NCI-H2107 (cell line): ENCODE measurements around the gene CRB2.
"Not testable (repeated sequence)": the region's sequence is repeated elsewhere in the genome, so short reads cannot be mapped to it uniquely, and the experiment has no call there.

Experiments
- DNase-seq: peaks from one replicate; lab custom pipeline; 2025; lab: John Stamatoyannopoulos, UW

Gene CRB2

DNA sequence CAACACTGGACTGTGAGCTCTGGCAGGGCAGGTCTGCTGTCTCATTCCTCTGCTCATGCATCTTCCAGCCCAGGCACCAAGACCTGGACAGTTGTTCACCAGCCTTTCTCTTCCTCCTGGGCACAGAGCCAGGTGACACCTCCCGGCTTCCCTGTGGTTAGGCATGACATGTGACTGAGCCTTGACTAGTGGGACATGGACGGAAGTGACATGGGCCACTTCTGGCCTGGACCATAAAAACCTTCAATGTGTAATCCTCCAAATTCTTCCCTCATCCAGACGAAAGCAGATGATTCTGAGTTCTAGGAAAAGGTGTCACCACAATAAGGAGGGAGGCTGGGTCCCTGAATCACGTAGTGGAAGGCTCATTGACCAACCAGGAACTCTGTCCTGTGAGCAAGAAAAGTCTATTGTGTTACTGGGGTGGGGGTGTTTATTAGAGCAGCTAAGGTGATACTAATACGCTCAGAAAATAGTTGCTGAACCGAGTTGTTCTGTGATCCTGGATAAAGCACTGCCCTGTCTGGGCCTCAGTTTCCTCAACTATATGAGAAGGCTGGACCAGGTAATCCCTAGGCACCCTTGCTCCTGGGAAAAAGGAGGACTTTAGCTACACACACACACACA lies 26.6 kb upstream of the CRB2 start:
- DNase-seq, result no peak

DNA sequence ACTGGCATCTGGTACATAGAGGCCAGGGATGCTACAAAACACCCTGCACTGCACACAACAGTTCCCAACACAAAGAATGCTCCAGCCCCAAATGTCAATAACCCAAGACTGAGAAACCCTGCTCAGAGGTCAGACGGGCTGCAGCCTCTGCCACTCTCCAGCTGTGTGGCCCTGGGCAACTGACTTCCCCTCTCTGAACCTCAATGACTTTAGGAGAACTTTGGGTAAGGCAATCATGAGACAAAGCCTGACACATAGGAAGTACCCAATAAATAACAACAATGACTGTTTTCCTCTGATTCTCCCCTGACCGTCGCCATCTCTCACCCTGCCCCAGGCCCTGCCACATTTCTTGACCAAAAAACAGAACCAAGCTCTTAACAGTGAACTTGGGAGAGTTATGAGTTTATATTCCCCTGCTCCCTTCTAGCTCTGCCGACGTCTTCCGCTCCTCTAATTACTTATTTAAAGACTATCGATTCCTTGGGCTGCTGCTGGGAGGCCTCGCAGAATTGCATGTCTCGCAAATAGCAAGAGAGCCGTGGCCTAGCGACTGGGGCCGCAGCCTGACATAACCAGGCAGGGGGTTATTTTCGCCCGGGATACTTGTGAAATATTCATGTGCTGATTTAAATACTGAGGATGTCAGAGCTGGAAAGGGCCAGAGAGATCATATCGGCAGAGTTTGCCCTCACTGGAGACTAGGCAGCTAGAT lies 24.5 kb upstream of the CRB2 start:
- no peak for DNase-seq

DNA sequence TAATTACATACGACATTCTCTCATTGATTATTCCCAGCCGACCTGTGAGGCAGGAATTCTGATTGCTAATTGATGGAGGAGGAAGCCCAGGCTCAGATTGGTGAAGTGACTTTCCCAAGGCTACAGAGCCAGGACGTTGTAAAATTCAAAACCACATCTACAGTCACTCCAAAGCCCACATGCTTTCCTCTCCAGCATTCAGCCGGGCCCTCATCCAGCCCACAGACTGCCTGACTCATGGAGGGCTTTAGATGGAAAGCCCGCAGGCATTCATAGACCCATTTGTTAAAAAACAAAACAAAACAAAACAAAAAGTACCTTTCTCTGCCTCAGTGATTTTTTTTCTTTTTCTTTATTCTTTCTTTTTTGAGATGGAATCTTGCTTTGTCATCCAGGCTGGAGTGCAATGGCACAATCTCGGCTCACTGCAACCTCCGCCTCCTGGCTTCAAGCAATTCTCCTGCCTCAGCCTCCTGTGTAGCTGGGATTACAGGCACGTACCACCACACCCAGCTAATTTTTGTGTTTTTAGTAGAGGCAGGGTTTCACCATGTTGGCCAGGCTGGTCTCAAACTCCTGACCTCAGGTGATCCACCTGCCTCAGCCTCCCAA lies 22.8 kb upstream of the CRB2 start:
- DNase-seq, result not testable (repeated sequence)

DNA sequence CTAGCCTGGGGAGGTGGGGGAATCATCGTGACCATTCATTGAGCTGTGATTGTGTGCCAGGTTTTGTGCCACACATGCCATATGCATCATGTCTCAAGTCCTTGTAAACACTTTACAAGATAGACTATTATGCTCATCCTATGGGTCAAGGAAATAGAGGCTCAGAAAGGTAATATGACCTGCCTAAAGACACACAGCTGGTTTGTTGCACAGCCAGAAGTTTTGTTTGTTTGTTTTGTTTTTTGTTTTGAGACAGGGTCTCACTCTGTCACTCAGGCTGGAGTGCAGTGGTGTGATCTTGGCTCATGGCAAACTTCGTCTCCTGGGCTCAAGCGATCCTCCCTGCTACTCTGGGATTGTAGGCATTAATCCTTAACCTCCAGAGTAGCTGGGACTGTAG lies 21.4 kb upstream of the CRB2 start:
- no peak for DNase-seq

DNA sequence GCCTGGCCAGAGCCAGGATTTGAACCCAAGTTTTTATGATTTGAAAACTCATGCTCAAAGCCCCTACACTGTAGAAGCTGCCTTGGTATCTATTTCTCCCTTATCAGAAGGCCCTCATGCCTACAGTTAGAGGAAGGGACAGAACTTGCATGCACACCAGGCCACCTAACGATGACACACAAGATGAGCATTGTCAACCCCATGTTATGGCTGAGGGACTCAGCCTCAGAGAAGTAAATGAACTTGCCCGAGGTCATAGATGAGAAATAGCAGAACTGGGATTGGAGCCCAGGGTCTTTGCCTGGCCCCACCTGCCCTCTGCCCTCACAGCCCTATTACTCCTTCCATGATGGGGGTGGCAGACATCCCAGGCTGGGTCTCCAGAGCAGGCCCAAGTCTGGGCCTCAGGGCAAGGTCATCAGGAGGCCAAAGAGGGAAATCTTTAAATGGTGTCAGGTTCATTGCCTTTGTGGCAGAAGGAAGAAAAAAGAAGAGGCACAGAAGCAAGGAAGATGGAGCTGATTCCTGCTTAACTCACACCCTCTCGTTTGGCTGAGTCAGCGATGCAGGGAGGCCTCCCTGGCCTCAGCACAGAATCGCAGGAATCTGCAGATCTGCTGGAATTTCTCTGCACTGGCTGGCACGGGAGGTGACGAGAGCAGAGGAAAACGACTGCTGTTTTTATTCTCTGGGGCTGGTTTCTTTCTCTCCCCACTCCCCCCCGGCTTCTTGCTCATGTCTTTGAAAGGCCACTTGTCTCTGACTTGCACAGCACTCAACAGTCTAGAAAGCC lies 20.6 kb upstream of the CRB2 start:
- DNase-seq, result no peak

DNA sequence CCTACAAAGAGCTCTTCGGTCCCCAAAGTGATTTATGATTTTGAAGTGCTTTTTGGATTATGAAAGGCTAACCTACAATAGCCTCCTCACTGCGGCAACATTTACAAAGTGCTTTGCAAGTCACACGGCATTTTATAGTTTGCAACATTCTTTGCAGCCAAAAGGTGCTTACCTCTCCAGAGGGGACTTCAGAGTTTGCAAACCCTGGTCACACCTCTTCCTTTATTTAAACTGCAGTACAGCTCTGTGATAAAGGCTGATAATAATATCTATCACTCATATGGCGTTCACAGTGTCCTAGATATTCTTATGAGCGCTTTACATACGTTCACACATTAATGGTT lies 20.0 kb upstream of the CRB2 start:
- no peak for DNase-seq

DNA sequence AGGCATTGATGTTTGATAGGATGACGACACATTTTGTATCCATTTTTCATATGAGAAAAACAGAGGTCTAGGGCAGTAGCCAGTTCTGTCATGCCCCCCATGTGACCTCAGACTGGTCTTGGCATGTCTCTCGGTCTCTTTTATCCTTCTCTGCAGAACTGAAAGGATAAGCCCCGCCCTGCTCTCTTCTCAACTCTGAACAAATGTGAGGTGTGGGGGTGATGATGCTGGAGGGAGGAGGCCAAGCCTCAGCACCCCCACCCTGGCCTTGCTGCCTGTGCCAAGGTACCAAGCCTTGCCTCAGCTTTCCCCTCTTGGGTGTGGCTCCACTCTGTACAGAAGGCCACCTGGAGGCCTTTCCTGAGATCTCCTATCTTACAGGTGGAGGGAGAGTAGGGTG lies 19.5 kb upstream of the CRB2 start:
- no peak for DNase-seq

DNA sequence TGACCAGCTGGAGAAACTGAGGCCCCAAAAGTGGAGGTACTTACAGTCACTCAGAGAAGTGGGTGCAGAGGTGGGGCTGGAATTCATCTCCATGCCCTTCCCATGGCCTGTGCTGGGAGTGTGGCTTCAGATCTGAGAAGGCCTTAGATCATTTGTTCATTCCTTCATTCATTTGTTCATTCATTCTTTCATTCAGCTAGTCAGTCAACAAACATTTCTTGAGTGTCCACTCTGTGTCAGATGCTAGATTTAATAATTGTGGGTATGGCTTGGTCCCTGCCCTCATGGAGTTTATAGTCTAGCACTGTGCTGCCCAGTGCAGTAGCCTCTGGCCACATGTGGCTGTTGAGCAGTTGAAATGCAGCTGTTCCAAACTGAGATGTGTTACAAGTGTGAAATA lies 19.0 kb upstream of the CRB2 start:
- DNase-seq, result no peak

DNA sequence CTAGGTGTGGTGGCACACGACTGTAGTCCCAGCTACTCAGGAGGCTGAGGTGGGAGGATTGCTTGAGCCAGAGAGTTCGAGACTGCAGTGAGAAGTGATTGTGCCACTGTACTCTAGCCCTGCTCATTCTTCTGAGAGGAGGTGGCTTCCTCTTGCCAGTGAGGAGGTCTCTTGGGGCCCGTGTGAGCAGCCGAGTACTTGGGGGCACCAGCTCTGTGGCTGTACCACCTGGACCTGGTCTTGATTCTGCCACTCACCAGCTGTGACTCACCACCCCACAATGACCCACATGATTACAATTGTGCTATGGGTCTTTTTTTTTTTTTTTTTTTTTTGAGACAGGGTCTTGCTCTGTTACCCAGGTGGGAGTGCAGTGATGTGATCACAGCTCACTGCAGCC lies 18.0 kb upstream of the CRB2 start:
- DNase-seq, result no peak

DNA sequence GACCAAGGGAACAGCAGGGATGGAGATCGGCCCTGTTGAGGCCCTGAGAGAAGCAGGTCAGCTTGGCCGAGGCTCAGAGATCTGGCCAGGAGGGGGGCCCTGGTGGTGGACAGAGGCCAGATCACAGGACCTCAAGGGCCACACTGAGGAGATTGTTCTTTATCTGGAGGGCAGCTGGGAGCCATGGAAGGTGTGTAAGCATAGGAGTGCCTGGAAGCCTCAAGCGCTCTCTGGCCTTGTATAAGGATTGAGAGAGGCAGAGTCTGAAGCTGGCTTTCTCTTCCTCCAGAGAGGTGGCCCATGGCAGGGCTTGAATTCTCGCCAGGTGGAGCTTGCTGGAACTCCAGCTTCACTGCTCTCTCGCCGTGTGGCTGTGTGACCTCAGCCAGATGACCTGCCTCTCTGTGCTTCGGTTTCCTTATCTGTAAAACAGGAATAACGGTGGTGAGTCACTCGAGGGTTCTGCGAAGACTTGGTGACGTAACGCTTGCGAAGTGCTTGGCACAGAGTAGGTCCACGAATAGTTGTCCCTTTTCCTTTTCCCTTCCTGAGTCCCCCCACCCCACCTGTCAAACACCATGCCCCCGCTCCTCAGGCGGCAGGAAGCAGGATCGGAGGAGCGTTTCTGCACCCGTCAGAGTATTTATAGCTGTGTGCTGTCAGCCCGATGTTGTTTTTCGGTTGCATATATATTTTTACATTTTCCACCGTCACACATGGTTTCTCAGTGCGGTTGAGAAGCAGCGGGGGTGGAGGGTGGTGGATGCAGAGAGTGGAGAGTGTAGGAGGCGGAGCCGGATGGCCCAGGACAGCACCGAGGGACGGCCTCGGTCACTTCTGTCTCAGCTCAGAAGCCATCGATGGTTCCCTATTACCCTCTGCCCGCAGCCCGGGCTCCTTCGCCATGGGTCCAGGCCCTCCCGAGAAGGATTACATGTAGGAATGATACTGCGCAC lies 17.0 kb upstream of the CRB2 start:
- DNase-seq, result no peak

DNA sequence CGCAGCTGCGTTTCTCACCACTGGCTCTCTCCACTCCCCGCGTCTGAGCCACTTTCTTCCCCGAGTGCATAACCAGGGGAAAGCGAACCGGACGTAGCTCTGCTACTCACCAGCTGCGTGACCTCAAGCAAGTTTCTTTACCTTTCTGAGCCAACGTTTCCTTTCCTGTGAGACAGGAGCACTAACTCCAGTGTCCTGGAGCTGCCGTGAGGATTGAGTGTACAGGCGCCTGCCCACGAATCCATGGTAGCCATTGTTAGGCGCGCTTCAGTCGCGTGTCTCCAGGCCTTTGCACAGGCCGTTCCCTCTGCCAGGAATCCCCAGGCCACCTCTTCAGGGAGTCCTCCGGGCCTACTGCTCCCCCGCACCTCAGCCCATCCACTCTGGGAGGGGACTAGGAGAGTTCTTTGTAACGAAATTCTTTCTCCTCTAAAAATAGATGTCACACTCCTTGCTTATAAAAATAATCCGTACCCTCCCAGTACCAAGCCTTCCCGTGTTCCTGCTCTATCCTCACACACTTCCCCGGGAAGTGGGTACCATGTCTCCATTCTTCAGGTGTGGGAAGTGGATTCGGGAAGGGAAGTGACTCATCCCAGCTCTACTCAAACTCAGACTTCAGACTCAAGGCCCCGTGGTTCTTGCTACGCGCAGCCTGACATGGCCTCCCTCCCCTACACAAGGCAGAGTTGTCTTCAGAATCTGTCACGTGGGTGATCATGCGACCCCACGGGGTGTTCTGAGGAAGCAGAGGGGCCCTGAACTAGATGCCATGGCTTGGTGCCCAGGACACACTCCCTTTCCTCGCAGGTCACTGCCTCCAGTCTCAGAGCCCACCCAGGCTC lies 16.1 kb upstream of the CRB2 start:
- DNase-seq, result no peak

DNA sequence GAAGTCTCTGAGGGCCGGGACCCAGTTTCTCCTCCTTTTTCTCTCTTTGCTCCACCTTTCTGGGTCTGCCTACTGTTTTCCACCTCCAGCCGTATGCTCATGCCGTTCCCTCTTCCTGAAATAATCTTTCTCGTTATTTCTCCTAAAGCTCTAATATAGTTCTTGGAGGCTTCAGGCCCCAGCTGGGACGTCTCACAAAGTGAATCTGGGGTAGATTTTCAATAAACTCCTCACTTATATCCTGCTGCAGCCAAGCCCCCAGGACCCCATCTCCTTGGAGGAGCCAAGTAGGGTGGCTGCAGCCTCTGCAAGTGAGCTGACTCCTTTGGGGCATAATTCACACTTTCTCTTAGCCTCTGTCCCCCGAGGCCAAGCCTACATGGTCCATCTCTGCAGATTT lies 14.2 kb upstream of the CRB2 start:
- no peak for DNase-seq

DNA sequence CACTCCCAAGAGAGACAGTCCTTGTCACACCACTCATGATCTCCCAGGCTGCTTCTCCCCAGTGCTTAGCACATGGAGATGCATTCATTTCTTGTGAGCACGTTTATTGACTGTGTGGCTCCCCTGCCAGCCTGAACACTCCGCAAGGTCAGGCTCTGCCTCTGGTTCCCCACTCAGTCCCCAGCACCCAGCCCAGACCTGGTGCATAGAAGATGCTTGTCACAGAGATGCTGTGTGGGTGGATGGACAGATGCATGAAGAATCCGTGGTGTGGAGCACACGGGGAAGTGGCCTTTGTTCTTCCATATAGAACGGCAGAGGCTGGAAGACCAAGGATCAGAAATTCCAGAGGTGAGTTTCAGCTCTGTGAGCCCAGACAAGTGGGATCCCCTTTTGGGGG lies 13.8 kb upstream of the CRB2 start:
- DNase-seq, result no peak

DNA sequence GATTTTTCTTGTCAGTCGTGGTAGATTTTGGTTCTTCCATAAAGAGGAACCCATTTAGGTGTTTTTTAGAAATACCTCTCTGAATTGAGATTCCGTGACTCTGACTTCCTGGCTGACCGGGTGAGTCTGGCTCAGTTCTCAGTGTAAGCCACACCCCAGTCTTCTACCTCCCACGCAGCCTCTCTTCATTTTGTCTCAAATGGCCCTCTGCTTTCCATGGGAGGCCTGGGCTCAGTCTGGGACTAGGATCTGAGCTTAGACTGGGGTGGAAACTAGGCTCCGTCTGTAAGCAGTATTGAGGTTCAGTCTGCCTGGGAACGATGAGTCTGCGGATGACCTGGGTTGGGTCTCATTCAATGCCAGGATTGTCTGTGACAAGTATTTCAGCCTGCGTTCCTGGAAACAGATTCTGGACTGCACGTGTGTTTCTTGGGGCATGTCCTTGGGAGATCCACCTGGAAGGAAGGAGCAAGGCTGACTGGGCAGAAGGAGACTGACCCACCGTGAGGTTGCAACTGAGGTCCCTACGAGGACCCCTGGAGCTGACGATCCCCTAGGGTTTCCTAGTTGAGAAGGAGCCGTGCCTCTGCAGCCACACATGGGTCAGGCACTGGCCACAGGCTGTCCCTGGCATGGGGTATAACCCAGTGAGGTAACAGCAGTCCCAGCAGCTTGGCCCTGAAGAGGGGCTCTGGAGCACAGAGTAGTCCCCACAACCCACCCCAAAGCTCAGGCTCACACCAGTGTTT lies 12.4 kb upstream of the CRB2 start:
- no peak for DNase-seq

DNA sequence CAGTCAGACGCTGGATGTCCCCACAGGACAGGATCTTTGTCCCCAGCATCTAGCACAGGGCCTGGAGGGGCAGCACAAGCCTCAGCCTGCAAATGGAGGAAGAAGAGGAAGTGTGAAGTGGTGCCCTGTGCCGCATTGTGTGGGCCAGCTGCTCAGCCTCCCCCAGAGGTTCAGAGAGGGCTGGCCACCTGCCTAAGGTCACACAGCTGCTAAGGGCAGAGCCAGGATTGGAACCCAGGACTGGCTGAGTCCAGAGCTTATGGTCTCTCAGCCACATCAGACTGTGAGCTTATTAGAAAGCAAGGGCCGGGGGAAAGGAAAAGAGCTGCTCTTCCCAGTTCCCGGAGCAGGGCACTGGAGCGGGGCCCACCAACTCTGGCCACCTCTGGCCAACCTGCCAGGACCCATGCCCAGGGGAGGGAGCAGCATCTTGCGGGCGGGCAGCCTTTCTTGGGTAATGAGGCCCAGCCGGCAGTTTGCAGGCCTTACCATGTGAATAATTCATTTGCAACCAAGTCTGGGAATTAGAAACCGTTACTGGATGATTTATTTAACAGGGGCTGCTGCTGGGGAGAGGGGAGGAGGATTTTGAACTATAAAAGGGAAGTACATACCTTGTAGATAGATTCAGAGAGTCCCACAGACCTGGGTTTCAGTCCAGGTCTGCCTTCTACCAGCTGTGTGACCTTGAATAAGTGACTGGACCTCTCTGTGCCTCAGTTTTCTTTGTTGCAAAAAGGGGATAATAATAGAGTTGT lies 11.6 kb upstream of the CRB2 start:
- no peak for DNase-seq

DNA sequence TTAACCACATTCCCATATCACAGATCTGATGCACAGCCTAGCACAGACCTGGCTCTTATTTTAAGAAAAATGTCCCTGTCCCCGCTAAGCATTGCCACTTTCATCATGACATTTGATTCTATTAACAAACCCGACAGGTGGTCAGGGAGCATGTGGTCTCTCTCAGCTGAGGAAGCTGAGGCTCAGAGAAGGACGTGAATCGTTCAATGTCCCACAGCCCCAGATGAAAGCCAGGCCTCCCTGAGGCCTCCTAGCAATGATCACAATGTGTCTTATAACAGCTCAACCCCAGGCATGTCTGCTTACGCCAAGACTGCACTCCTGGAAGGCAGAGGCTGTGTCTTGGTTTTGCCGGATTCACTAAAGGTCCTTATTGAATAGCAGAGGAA lies 10.4 kb upstream of the CRB2 start:
- no peak for DNase-seq

DNA sequence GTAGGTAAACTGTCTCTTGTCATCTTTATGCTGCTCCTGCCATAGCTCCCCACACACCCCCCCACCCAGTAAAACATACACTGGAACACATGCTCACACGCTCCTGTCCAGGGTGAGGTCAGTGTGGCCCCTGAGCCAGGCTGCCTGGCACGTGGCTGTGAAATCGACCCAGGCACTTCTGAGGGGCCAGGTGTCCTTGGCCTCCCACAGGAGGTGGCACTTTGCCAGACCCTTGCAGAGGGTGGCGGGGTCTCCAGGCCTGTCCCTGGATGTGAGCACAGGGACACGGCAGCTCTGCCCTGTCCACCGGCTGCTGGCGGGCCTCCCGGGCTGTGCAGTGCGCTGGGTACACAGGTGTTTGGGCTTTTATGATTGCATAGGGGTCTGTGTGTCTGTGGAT lies 10.0 kb upstream of the CRB2 start:
- DNase-seq, result no peak

DNA sequence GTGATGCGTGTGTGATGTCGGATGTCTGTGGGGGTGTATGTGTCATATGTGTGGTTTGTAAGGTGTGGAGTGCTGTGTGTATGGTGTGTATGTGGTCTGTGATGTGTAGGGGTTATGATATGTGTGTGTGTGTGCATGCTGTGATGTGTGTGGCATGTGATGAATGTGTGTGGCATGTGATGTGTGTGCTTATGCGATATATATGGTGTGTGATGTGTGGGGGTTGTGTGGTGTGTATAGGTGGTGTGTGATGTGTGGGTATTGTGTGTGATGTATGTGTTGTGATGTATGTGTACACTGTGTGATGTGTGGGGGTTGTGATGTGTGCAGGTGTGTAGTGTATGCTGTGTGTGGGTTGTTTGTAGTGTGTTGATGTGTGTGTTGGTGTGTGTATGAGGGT lies 9.2 kb upstream of the CRB2 start:
- no peak for DNase-seq

DNA sequence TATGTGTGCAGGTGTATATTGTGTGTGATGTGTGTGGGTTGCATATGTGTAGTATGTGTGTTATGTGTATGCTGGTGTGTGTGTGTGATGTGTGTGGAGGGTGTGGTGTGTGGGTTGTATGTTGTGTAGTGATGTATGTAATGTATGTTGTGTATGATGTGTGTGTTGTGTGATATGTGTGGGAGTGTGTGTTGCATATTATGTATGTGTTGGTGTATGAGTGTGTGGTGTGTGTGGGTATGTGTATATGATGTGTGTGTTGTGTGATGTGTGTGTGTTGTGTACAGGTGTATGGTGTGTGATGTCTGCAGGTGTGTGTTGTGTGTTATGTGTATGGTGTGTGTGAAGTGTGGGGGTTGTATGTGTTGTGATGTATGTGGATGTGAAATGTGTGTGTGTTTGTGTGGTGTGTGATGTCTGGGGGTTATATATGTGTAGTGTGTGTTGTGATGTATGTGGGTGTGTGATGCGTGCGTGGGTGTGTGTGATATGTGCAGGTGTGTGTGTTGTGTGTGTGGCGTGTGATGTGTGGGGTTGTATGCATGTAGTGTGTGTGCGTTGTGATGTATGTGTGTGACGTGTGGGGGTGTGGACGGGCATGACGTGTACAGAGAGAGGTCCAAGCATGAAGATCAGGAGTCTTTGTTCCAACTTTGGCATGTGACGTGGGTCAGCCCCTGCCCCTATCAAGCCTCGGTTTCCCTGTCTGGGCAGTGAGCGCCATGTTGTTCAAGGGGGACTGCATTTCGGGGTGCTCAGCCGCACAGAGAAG lies 8.5 kb upstream of the CRB2 start:
- no peak for DNase-seq
